NCI-H446 (cell line): Measurements from ENCODE around the gene MPND.
"Not testable (repeated sequence)": the region's sequence is repeated elsewhere in the genome, so short reads cannot be mapped to it uniquely, and the experiment has no call there.

Experiments used
- DNase-seq, 2 experiments: peaks; one replicate each; lab custom pipeline; 2025; lab: John Stamatoyannopoulos, UW

Gene MPND

GRCh38 chr19:4349225-4349624, 5.9 kb downstream of the MPND start:
- DNase-seq = not testable (repeated sequence)

- no peak for DNase-seq
Measured at GRCh38 chr19:4350111-4350510, 6.7 kb downstream of the MPND start.

GRCh38 chr19:4350726-4351125, 7.4 kb downstream of the MPND start:
- DNase-seq = no peak

- peak; percentile 51 to 70 for DNase-seq
Measured at GRCh38 chr19:4352701-4353121, 9.3 kb downstream of the MPND start.

- DNase-seq = no peak
Measured at GRCh38 chr19:4354282-4354681, 10.9 kb downstream of the MPND start.

GRCh38 chr19:4354897-4355296, 11.5 kb downstream of the MPND start:
- DNase-seq = no peak

- DNase-seq = no peak
Measured at GRCh38 chr19:4357095-4357797, 13.9 kb downstream of the MPND start.

- no peak for DNase-seq
Measured at GRCh38 chr19:4357921-4358326, 14.6 kb downstream of the MPND start.

GRCh38 chr19:4358709-4359626, 15.6 kb downstream of the MPND start:
- DNase-seq = no peak

GRCh38 chr19:4359627-4360000, 16.3 kb downstream of the MPND start:
- DNase-seq = no peak

GRCh38 chr19:4360081-4360569, 16.8 kb downstream of the MPND start:
- DNase-seq = no peak

- DNase-seq = no peak
Measured at GRCh38 chr19:4360641-4361151, 17.3 kb downstream of the MPND start.

- DNase-seq = no peak
Measured at GRCh38 chr19:4361152-4362046, 18.0 kb downstream of the MPND start.

GRCh38 chr19:4362101-4362828, 18.9 kb downstream of the MPND start:
- no peak for DNase-seq

GRCh38 chr19:4362831-4363545, 19.6 kb downstream of the MPND start:
- no peak for DNase-seq

- no peak for DNase-seq
Measured at GRCh38 chr19:4363571-4364304, 20.4 kb downstream of the MPND start.

GRCh38 chr19:4365341-4365740, 22.0 kb downstream of the MPND start:
- DNase-seq = no peak

GRCh38 chr19:4365791-4366665, 22.7 kb downstream of the MPND start:
- DNase-seq = no peak
